ENCODE measurements around the gene GOSR1.
"Not testable (repeated sequence)": the region's sequence is repeated elsewhere in the genome, so short reads cannot be mapped to it uniquely, and the experiment has no call there.

GOSR1 gene

DNA sequence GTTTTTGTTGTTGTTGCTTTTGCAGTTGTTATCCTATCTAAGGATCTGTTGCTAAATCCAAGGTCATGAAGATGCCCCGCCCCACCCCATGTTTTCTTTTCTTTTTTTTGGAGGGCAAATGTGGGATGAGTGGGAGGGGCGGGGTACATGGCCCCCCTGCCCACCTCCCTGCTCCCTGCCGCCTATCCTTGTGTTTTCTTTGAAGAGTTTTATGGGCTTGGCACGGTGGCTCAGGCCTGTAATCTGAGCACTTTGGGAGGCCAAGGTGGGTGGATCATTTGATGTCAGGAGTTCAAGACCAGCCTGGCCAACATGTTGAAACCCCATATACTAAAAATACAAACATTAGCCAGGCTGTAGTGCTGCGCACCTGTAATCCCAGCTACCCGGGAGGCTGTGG, 18.8 kb upstream of the GOSR1 start:
- Histone ChIP-seq H3F3A (ENCODE audit: insufficient read depth) (no peaks in the 10 kb centered on the region), H3K9me3 (ENCODE audit: insufficient read depth, low read length) (no peaks in the 10 kb centered on the region), H3K9me2 (replicated peaks; ENCODE audit: insufficient read depth, low read length) (no peaks in the 10 kb centered on the region), H3K27me3 (ENCODE audit: low read length) (no peaks in the 10 kb centered on the region), H4K20me1 (ENCODE audit: low read depth, low read length) (no peaks in the 10 kb centered on the region), H3K4me3 (ENCODE audit: insufficient read depth, low read length, poor library complexity, severe bottlenecking) (no peak overlapping the region), H3K4me2 (ENCODE audit: low read depth, low read length, poor library complexity, severe bottlenecking) (no peak overlapping the region), H3K36me3 (ENCODE audit: low read length) (no peaks in the 10 kb centered on the region), H3K79me2 (ENCODE audit: insufficient read depth, low read length) (no peaks in the 10 kb centered on the region), H3K9ac (ENCODE audit: low read length) (no peak overlapping the region), H2AFZ (ENCODE audit: low read depth, low read length, severe bottlenecking) (no peak overlapping the region), H3K27ac (ENCODE audit: low read depth, low read length) (no peak overlapping the region)
- TF ChIP-seq, protein P1, sequence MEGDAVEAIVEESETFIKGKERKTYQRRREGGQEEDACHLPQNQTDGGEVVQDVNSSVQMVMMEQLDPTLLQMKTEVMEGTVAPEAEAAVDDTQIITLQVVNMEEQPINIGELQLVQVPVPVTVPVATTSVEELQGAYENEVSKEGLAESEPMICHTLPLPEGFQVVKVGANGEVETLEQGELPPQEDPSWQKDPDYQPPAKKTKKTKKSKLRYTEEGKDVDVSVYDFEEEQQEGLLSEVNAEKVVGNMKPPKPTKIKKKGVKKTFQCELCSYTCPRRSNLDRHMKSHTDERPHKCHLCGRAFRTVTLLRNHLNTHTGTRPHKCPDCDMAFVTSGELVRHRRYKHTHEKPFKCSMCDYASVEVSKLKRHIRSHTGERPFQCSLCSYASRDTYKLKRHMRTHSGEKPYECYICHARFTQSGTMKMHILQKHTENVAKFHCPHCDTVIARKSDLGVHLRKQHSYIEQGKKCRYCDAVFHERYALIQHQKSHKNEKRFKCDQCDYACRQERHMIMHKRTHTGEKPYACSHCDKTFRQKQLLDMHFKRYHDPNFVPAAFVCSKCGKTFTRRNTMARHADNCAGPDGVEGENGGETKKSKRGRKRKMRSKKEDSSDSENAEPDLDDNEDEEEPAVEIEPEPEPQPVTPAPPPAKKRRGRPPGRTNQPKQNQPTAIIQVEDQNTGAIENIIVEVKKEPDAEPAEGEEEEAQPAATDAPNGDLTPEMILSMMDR (IDR thresholded peaks at IDR 0.05; ENCODE audit: insufficient read depth, low read length, poor library complexity, severe bottlenecking), result no peak
- no peak for TF ChIP-seq EZH2phosphoT487 (conservative IDR thresholded peaks at IDR 0.05; ENCODE audit: low read length)

DNA sequence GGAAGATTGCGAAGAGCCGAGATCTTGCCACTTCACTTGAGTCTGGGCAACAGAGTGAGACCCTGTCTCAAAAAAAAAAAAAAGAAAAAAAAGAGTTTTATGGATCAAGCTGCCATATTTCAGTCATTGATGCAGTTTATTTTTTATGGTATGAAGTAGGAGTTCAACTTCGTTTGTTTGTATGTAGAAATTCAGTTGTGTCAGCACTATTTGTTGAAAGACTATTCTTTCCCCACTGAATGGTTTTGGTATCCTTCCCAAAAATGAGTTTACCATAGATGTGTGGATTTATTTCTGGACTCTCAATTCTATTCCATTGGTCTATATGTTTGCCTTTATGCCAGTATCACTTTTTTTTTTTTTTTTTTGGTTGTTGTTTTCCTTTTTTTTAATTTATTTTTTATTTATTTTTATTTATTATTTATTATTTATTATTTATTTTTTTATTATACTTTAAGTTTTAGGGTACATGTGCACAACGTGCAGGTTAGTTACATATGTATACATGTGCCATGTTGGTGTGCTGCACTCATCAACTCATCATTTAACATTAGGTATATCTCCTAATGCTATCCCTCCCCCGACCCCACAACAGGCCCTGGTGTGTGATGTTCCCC, 18.3 kb upstream of the GOSR1 start:
- H3F3A ChIP-seq (ENCODE audit: insufficient read depth); H3K4me3 ChIP-seq (ENCODE audit: insufficient read depth, low read length, poor library complexity, severe bottlenecking); H3K9me2 ChIP-seq (replicated peaks; ENCODE audit: insufficient read depth, low read length); H2AFZ ChIP-seq (ENCODE audit: low read depth, low read length, severe bottlenecking); H3K4me2 ChIP-seq (ENCODE audit: low read depth, low read length, poor library complexity, severe bottlenecking); H3K36me3 ChIP-seq (ENCODE audit: low read length); H4K20me1 ChIP-seq (ENCODE audit: low read depth, low read length); H3K9me3 ChIP-seq (ENCODE audit: insufficient read depth, low read length); H3K79me2 ChIP-seq (ENCODE audit: insufficient read depth, low read length); H3K27ac ChIP-seq (ENCODE audit: low read depth, low read length); H3K9ac ChIP-seq (ENCODE audit: low read length); H3K27me3 ChIP-seq (ENCODE audit: low read length): not testable (repeated sequence)

DNA sequence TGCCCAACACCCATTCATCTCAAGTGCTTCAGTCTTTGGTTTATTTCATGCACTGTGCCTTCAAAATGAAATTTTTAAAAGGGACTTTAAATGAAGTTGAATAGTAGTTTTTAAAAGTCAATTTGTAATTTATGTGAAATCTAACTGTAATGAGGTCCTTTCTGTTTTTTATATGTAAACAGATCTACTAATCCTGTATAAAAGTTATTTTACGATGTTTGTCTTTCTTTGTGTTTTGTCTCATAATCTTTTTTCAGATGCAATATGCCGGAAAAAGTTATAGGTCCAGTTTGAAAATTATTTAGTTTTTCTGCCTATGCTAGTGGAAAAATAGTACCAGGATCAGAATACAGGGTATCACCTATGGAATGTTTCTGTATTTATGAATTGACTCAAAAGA, 8.7 kb upstream of the GOSR1 start:
- Histone ChIP-seq H3K4me3 (ENCODE audit: insufficient read depth, low read length, poor library complexity, severe bottlenecking) (no peak overlapping the region), H3K79me2 (ENCODE audit: insufficient read depth, low read length) (no peaks in the 10 kb centered on the region)

DNA sequence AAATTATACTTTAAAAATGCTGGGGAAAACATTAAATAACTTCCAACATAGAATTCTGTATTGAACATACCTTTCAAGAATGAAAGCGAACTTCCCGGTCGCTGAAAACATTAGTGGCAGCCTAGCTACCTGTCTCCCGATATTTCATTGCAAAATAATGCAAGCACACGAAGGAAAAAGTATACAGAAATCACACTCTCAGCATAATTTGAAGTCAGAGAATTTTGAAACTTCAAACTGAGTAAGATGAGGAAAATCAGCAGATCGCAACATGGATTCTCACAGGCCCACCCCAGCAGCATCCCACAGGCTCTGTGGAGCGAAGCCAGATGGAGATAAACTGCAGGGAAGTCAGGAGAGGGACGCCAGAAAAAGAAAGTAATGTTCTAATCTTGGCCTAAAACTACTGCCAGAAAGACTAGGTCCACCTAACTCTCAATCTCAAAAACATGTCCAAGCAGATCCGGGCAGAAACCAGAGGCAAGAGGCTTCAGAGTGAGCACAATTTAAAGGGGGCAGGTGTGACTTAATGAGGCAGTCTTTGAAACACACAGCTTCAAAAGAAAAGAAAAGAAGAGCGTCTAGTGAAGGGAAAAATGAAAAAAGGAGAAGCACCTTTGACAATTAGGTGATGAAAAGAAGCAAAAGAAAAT, 4.8 kb upstream of the GOSR1 start:
- no peak overlapping the region for H3K4me3 ChIP-seq (ENCODE audit: insufficient read depth, low read length, poor library complexity, severe bottlenecking)
- H3K9me3 ChIP-seq (ENCODE audit: insufficient read depth, low read length), result no peaks in the 10 kb centered on the region
- no peak overlapping the region for H3K9ac ChIP-seq (ENCODE audit: low read length)
- H3F3A ChIP-seq (ENCODE audit: insufficient read depth), result peaks cover 3% of the 10 kb centered on the region; the same call in 1 of the 2 replicates
- TF ChIP-seq, protein P1 (IDR thresholded peaks at IDR 0.05; ENCODE audit: insufficient read depth, low read length, poor library complexity, severe bottlenecking), result no peak
- TF ChIP-seq EZH2phosphoT487 (conservative IDR thresholded peaks at IDR 0.05; ENCODE audit: low read length), result no peak
- H3K79me2 ChIP-seq (ENCODE audit: insufficient read depth, low read length), result peaks cover 2% of the 10 kb centered on the region; the same call in 1 of the 2 replicates
- H3K4me2 ChIP-seq (ENCODE audit: low read depth, low read length, poor library complexity, severe bottlenecking), result no peak overlapping the region
- no peaks in the 10 kb centered on the region for H3K27me3 ChIP-seq (ENCODE audit: low read length)
- H4K20me1 ChIP-seq (ENCODE audit: low read depth, low read length), result no peaks in the 10 kb centered on the region
- no peaks in the 10 kb centered on the region for H3K36me3 ChIP-seq (ENCODE audit: low read length)
- no peak overlapping the region for H2AFZ ChIP-seq (ENCODE audit: low read depth, low read length, severe bottlenecking)
- no peak overlapping the region for H3K27ac ChIP-seq (ENCODE audit: low read depth, low read length)
- no peaks in the 10 kb centered on the region for H3K9me2 ChIP-seq (replicated peaks; ENCODE audit: insufficient read depth, low read length)

More for the DNA sequence above, 8.7 kb upstream of the GOSR1 start:
- no peak overlapping the region for H2AFZ ChIP-seq (ENCODE audit: low read depth, low read length, severe bottlenecking)
- H4K20me1 ChIP-seq (ENCODE audit: low read depth, low read length), result no peaks in the 10 kb centered on the region
- no peak overlapping the region for H3K9ac ChIP-seq (ENCODE audit: low read length)
- H3K4me2 ChIP-seq (ENCODE audit: low read depth, low read length, poor library complexity, severe bottlenecking), result no peak overlapping the region
- H3K36me3 ChIP-seq (ENCODE audit: low read length), result no peaks in the 10 kb centered on the region
- TF ChIP-seq, protein P1 (IDR thresholded peaks at IDR 0.05; ENCODE audit: insufficient read depth, low read length, poor library complexity, severe bottlenecking), result no peak
- TF ChIP-seq EZH2phosphoT487 (conservative IDR thresholded peaks at IDR 0.05; ENCODE audit: low read length), result no peak
- no peak overlapping the region for H3K27ac ChIP-seq (ENCODE audit: low read depth, low read length)
- H3F3A ChIP-seq (ENCODE audit: insufficient read depth), result no peaks in the 10 kb centered on the region
- no peaks in the 10 kb centered on the region for H3K9me2 ChIP-seq (replicated peaks; ENCODE audit: insufficient read depth, low read length)
- H3K9me3 ChIP-seq (ENCODE audit: insufficient read depth, low read length), result no peaks in the 10 kb centered on the region
- H3K27me3 ChIP-seq (ENCODE audit: low read length), result no peaks in the 10 kb centered on the region
